Measurements from ENCODE around the gene INHBC.
"Not testable (repeated sequence)": the region's sequence is repeated elsewhere in the genome, so short reads cannot be mapped to it uniquely, and the experiment has no call there.

Gene INHBC, protein sequence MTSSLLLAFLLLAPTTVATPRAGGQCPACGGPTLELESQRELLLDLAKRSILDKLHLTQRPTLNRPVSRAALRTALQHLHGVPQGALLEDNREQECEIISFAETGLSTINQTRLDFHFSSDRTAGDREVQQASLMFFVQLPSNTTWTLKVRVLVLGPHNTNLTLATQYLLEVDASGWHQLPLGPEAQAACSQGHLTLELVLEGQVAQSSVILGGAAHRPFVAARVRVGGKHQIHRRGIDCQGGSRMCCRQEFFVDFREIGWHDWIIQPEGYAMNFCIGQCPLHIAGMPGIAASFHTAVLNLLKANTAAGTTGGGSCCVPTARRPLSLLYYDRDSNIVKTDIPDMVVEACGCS
- 0 to 0.18 (median 0) reads per million in 9 experiments for total RNA-seq

GRCh38 chr12:57434517-57435223, at the start of gene INHBC:
Gene INHBC (plus strand): TSS chr12:57434784. CDS start chr12:57434887, 103 bp downstream.
- Mint-ChIP-seq H3K4me1 (ENCODE audit: low read depth in 2 of 2) (peaks cover 16 to 19% of the 10 kb centered on the region in 2 donors), H3K9me3 (no peaks in the 10 kb centered on the region), H3K36me3 (ENCODE audit: insufficient read depth) (peaks cover 19% of the 10 kb centered on the region), H3K27ac (peak within 1 kb of the TSS; percentile 72 to 81), H3K27me3 (peaks cover 0 to 9% of the 10 kb centered on the region in 2 donors), H3K4me3 (peak within 1 kb of the TSS; percentile 51 to 63)
- ATAC-seq (replicated peaks) = no peak
- DNase-seq = no peak

DNA sequence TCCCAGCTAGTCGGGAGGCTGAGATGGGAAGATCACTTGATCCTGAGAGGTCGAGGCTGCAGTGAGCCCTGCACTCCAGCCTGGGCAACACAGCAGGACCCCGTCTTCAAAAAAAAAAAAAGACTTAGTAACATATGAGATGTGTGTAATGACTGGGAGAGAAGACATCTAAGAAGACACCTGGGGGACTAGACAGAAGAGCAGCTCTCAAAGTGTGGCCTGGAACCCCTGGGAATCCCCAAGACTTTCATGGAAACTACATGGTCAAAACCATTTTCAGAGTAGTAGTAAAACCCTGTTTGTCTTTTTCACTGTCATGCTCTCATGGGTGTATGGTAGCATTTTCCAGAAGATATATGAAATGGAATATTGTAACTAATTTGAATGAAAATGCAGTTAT, 49.0 kb upstream of the INHBC start:
- Mint-ChIP-seq H3K9me3 (no peaks in the 10 kb centered on the region), H3K36me3 (ENCODE audit: insufficient read depth) (peaks cover 15% of the 10 kb centered on the region), H3K4me1 (ENCODE audit: low read depth in 2 of 2) (peaks cover 4 to 18% of the 10 kb centered on the region in 2 donors), H3K27ac (peak overlapping the region in 1 of 2 donors; percentile 71), H3K4me3 (no peak overlapping the region), H3K27me3 (no peaks in the 10 kb centered on the region)
- no peak for DNase-seq
- ATAC-seq (replicated peaks) = no peak

DNA sequence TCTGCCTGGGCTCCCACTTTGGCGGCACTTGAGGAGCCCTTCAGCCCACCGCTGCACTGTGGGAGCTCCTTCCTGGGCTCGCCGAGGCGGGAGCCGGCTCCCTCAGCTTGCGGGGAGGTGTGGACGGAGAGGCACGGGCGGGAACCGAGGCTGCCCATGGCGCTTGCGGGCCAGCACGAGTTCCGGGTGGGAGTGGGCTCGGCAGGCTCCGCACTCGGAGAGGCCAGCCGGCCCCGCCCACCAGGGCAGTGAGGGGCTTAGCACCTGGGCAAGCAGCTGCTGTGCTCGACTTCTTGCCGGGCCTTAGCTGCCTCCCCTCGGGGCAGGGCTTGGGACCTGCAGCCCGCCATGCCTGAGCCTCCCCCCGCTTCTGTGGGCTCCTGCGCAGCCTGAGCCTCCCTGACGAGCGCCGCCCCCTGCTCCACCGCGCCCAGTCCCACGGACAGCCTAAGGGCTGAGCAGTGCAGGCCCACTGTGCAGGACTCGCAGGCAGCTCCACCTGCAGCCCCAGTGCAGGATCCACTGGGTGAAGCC, 48.3 kb upstream of the INHBC start:
- Mint-ChIP-seq H3K4me1 (ENCODE audit: low read depth in 2 of 2) (peaks cover 4 to 21% of the 10 kb centered on the region in 2 donors), H3K36me3 (ENCODE audit: insufficient read depth) (peaks cover 11% of the 10 kb centered on the region), H3K9me3 (no peaks in the 10 kb centered on the region), H3K27ac (no peak overlapping the region), H3K4me3 (no peak overlapping the region), H3K27me3 (no peaks in the 10 kb centered on the region)
- ATAC-seq (replicated peaks) (no peak), DNase-seq (no peak)

GRCh38 chr12:57388425-57388824, 46.2 kb upstream of the INHBC start:
- peaks cover 13% of the 10 kb centered on the region for H3K36me3 Mint-ChIP-seq (ENCODE audit: insufficient read depth)
- H3K4me3 Mint-ChIP-seq = no peak overlapping the region
- H3K4me1 Mint-ChIP-seq (ENCODE audit: low read depth in 2 of 2) = peaks cover 4 to 24% of the 10 kb centered on the region in 2 donors
- DNase-seq (no peak), ATAC-seq (replicated peaks) (no peak)
- H3K27me3 Mint-ChIP-seq = no peaks in the 10 kb centered on the region
- H3K9me3 Mint-ChIP-seq = no peaks in the 10 kb centered on the region
- H3K27ac Mint-ChIP-seq = peak overlapping the region in 1 of 2 donors; percentile 88

DNA sequence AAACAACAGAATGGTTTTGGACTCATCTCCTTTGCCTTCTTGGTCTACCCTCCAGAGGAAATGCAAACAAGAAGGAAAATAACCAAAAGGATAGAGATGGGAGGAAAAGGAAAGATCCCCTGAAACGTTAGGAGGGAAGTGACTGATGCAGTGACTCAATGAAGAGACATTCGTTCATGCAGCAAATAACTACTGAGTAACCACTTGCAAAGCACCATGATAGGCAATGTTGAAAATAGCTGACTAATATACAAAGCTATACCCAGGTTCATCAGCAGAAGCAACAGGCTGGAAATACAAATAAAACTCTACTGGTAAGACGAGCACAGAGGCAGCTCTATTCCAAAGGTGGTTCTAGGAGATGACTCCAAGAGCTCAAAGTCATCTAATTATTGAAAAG, 45.6 kb upstream of the INHBC start:
- Mint-ChIP-seq H3K27ac (peak overlapping the region in 1 of 2 donors; percentile 8), H3K27me3 (no peaks in the 10 kb centered on the region), H3K4me3 (no peak overlapping the region), H3K4me1 (ENCODE audit: low read depth in 2 of 2) (peaks cover 4 to 28% of the 10 kb centered on the region in 2 donors), H3K36me3 (ENCODE audit: insufficient read depth) (peaks cover 19% of the 10 kb centered on the region), H3K9me3 (no peaks in the 10 kb centered on the region)
- no peak for DNase-seq
- no peak for ATAC-seq (replicated peaks)

DNA sequence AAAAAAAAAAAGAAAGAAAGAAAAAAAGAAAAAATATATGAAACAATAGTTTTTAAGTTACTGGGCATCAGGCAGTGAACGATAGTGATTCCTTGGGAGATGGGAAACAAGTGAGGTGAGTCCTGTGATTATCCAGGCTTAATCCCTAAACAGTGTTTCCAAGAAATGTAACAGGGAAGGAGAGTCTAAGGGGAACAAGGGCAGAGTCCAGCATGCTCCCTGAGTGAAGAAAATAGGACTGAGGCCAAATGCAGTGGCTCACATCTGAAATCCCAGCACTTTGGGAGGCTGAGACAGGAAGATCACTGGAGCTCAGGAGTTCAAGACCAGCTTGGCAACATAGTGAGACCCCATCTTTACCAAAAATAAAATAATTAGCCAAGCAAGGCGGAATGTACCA, 44.4 kb upstream of the INHBC start:
- ATAC-seq (replicated peaks) (no peak), DNase-seq (no peak)
- Mint-ChIP-seq H3K27me3 (no peaks in the 10 kb centered on the region), H3K4me1 (ENCODE audit: low read depth in 2 of 2) (peaks cover 4 to 28% of the 10 kb centered on the region in 2 donors), H3K27ac (peak overlapping the region in 1 of 2 donors; percentile 25), H3K9me3 (no peaks in the 10 kb centered on the region), H3K36me3 (ENCODE audit: insufficient read depth) (peaks cover 29% of the 10 kb centered on the region), H3K4me3 (no peak overlapping the region)

DNA sequence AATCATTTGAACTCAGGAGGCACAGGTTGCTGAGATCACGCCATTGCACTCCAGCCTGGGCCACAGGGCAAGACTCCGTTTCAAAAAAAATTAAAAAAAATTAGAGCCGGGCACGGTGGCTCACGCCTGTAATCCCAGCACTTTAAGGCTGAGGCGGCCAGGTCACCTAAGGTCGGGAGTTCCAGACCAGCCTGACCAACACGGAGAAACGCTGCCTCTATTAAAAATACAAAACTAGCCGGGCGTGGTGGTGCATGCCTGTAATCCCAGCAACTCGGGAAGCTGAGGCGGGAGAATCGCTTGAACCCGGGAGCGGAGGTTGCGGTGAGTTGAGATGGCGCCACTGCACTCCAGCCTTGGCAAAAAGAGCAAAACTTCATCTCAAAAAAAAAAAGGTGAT, 39.5 kb upstream of the INHBC start:
- no peaks in the 10 kb centered on the region for H3K9me3 Mint-ChIP-seq
- DNase-seq (no peak), ATAC-seq (replicated peaks) (no peak)
- no peak overlapping the region for H3K27ac Mint-ChIP-seq
- no peaks in the 10 kb centered on the region for H3K27me3 Mint-ChIP-seq
- H3K4me1 Mint-ChIP-seq (ENCODE audit: low read depth in 2 of 2) = peaks cover 6 to 28% of the 10 kb centered on the region in 2 donors
- H3K4me3 Mint-ChIP-seq = no peak overlapping the region
- H3K36me3 Mint-ChIP-seq (ENCODE audit: insufficient read depth) = peaks cover 34% of the 10 kb centered on the region

DNA sequence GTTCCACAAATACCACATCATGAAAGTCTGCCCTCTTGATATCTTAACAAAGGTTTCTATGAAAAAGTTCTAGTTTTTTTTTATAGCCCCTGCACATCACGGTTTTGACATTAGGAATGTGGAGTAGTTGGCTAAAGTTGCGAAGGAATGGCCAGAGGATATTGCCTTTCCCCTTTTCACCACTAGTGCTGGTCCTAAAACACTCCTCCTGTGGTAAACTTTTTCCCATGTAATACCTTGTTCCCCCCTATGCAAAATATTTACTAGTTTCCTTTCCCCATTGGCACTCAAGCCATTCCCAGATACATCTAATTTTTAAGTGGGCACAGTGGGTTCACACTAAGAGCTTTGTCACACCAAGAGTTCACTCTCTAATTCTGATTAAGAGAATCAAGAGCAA, 37.1 kb upstream of the INHBC start:
- H3K4me3 Mint-ChIP-seq = no peak overlapping the region
- DNase-seq = no peak
- no peaks in the 10 kb centered on the region for H3K9me3 Mint-ChIP-seq
- H3K36me3 Mint-ChIP-seq (ENCODE audit: insufficient read depth) = peaks cover 30% of the 10 kb centered on the region
- no peak for ATAC-seq (replicated peaks)
- no peaks in the 10 kb centered on the region for H3K27me3 Mint-ChIP-seq
- peak overlapping the region; percentile 12 to 46 for H3K27ac Mint-ChIP-seq
- peaks cover 2 to 24% of the 10 kb centered on the region in 2 donors for H3K4me1 Mint-ChIP-seq (ENCODE audit: low read depth in 2 of 2)

DNA sequence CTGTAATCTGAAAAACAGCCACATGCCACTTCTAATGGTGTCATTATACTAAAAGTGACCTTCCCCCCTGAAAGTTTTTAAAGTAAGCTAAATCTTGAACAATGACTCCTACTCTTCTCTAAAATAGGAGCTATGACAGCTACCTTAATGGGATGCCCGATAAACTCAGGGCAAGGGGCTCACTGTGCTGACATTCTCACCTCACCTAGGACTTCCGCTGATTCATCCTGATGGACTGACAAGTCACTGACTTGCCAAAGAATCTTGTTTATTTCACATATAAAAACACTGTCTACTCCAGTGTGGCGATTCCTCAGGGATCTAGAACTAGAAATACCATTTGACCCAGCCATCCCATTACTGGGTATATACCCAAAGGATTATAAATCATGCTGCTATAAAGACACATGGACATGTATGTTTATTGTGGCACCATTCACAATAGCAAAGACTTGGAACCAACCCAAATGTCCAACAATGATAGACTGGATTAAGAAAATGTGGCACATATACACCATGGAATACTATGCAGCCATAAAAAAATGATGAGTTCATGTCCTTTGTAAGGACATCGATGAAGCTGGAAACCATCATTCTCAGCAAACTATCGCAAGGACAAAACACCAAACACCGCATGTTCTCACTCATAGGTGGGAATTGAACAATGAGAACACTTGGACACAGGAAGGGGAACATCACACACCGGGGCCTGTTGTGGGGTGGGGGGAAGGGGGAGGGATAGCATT, 34.7 kb upstream of the INHBC start:
- not testable (repeated sequence) for H3K27ac Mint-ChIP-seq; H3K27me3 Mint-ChIP-seq; H3K9me3 Mint-ChIP-seq; H3K4me3 Mint-ChIP-seq; ATAC-seq (replicated peaks); DNase-seq
- H3K36me3 Mint-ChIP-seq (ENCODE audit: insufficient read depth) = peaks cover 13% of the 10 kb centered on the region
- H3K4me1 Mint-ChIP-seq (ENCODE audit: low read depth in 2 of 2) = peaks cover 2 to 19% of the 10 kb centered on the region in 2 donors

- Mint-ChIP-seq H3K27me3 (no peaks in the 10 kb centered on the region), H3K27ac (peak overlapping the region in 1 of 2 donors; percentile 56), H3K9me3 (no peaks in the 10 kb centered on the region), H3K4me1 (ENCODE audit: low read depth in 2 of 2) (peaks cover 2 to 25% of the 10 kb centered on the region in 2 donors), H3K36me3 (ENCODE audit: insufficient read depth) (no peaks in the 10 kb centered on the region), H3K4me3 (no peak overlapping the region)
- ATAC-seq (replicated peaks) = no peak
- no peak for DNase-seq
Measured at GRCh38 chr12:57401165-57401564, 33.4 kb upstream of the INHBC start.

DNA sequence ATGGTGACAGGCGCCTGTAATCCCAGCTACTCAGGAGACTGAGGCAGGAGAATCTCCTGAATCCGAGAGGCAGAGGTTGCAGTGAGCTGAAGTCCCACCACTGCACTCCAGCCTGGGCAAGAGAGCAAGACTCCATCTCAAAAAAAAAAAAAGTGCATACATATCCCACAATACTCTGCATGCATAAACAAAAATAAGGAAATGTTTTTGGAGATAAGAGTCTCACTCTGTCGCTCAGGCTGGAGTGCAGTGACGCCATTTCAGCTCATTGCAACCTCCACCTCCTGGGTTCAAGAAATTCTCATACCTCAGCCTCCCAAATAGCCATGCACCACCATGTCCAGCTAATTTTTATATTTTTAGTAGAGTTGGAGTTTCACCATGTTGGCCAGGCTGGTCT, 32.4 kb upstream of the INHBC start:
- not testable (repeated sequence) for H3K4me3 Mint-ChIP-seq

GRCh38 chr12:57404966-57405640, 29.5 kb upstream of the INHBC start:
- Mint-ChIP-seq H3K9me3 (no peaks in the 10 kb centered on the region), H3K4me3 (no peak overlapping the region), H3K27me3 (no peaks in the 10 kb centered on the region), H3K27ac (peak overlapping the region; percentile 68 to 77), H3K36me3 (ENCODE audit: insufficient read depth) (peaks cover 5% of the 10 kb centered on the region), H3K4me1 (ENCODE audit: low read depth in 2 of 2) (peaks cover 2 to 23% of the 10 kb centered on the region in 2 donors)
- DNase-seq (no peak), ATAC-seq (replicated peaks) (no peak)

More for the DNA sequence above, 32.4 kb upstream of the INHBC start:
- H3K36me3 Mint-ChIP-seq (ENCODE audit: insufficient read depth); H3K9me3 Mint-ChIP-seq; ATAC-seq (replicated peaks); DNase-seq; H3K27ac Mint-ChIP-seq; H3K27me3 Mint-ChIP-seq: not testable (repeated sequence)
- H3K4me1 Mint-ChIP-seq (ENCODE audit: low read depth in 2 of 2) = peaks cover 2 to 25% of the 10 kb centered on the region in 2 donors

- no peak for ATAC-seq (replicated peaks)
- H3K27me3 Mint-ChIP-seq = no peaks in the 10 kb centered on the region
- no peak overlapping the region for H3K4me3 Mint-ChIP-seq
- no peak for DNase-seq
- H3K9me3 Mint-ChIP-seq = no peaks in the 10 kb centered on the region
- H3K36me3 Mint-ChIP-seq (ENCODE audit: insufficient read depth) = peaks cover 17% of the 10 kb centered on the region
- H3K4me1 Mint-ChIP-seq (ENCODE audit: low read depth in 2 of 2) = peaks cover 14 to 32% of the 10 kb centered on the region in 2 donors
- H3K27ac Mint-ChIP-seq = peak overlapping the region in 1 of 2 donors; percentile 42
Measured at GRCh38 chr12:57410534-57410933, 24.1 kb upstream of the INHBC start.

Data from effector memory CD8-positive, alpha-beta T cell (primary cell).